Non-pigmented ciliary epithelial cell (primary cell): ENCODE results near the gene BTBD19.
"Not testable (repeated sequence)": the region's sequence is repeated elsewhere in the genome, so short reads cannot be mapped to it uniquely, and the experiment has no call there.

Experiments
- DNase-seq: peaks from one replicate; pipeline ENCODE4 v3.0.0-alpha.2; 2010; ENCODE audit warnings: low read depth

Gene BTBD19

DNA sequence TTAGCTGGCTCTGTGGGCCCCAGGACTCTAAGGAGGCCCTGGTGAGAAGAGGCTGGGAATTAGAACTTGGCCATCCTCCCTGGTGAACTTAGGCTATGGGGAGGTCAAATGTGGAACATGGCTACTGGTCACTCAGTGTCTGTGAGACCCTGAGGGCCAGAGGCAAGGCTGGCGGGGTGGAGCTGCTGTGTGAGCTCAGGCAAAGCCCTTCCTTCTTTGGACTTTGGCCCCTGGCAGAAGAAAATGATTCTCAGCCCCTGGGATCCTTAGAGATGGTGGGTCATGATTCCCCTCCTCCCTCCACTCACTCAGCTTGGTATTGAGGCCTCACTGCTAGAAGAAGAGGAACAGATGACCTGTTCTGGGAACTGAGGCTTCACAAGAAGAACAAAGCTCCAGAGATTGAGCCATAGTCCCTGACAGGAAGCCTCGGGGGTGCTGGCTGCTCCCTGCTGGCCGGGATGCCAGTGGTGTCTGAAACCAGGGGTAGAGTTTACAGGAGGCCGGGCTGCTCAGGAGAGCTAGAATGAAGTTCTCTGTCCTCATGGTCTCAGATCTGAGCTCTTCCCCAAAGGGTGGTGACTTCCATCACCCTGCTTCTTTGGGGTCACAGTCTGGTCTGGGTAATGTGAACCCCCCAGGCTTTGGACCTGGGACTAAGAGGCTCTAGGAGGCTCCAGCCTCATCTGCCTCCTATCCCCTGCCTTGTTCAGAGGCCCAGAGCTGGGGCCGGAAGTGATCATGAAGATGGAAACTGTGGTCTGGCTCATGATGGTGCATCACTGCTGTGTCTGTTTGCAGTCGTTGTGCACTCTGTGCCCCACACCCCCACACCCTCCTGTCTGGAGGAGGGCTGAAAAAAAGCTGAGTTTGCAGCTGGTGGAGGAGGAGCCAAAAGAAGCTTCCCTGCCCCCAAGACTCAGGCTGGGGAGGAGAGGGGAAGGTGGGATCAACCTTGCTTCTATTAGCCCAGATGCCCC, 905 bp downstream of the BTBD19 start:
- DNase-seq, result peak; percentile 59

DNA sequence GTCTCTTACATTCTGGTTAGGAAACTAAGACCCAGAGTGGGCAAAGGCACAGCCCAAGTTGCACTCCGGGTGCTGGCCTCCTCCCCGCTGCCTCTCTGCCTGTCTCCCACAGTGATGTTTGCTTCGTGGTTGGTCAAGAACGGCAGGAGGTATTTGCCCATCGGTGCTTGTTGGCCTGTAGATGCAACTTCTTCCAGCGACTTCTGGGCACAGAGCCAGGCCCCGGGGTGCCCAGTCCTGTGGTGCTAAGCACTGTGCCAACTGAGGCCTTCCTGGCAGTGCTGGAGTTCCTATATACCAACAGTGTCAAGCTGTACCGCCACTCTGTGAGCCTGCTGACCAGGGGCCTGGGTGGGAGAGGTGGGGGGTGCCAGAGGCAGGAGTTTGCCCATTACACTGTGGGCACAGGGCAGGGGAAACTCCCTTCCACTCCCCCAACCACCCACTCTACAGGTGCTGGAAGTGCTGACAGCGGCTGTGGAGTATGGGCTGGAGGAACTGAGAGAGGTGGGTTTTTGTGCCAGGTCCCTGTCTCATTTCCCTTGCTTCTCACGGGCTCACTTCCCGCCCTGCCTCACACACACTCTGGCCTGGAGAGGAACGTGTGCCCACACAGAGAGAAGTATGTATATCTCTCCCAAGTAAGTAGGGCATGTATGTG, 1.9 kb downstream of the BTBD19 start:
- no peak for DNase-seq

- not testable (repeated sequence) for DNase-seq
These were observed 2.4 kb downstream of the BTBD19 start for GRCh38 chr1:44810762-44811105.

DNA sequence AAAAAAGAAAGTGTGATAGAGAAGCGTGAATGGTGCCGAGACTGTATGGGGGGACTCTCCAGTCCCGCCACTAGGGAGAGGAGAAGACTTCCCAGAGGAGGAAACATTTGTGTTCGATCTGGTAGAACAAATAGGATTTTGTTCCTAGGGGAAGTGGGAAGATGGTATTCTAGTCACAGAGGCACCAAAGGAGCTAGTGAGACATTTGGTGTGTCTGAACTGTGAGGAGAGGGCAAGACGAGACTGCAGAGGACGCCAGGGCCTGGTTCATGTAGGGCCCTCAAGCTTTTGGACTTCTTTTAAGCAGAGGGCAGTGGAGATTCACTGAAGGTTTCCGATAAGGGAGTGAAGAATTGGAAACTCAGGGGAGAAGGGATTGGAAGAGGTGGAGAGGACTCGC, 2.9 kb downstream of the BTBD19 start:
- no peak for DNase-seq

DNA sequence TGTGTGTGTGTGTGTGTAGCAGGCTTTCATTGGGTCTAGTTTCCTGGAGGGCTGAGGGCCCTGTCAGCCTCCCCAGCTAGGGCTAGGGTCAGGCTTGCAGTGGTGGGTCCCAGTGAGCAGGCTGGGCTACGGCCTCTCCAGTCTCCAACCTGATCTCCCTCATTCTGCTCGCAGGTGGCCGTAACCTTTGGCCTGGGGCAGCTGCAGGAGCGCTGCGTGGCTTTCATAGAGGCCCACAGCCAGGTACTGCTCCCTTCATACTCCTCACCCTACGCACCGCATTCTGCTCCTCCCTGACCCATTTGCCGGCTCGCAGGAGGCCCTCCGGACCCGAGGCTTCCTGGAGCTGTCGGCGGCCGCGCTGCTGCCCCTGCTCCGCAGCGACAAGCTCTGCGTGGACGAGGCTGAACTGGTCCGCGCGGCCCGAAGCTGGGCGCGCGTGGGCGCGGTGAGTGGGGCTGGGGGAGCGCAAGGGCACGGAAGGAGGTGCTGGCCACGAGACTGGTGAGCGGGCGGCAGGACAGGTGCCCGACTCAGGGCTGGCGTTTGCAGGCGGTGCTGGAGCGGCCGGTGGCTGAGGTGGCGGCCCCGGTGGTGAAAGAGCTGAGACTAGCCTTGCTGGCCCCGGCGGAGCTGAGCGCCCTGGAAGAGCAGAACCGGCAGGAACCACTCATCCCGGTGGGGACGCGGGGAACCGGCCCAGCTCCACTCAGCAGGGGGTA, 4.7 kb downstream of the BTBD19 start:
- DNase-seq, result no peak

DNA sequence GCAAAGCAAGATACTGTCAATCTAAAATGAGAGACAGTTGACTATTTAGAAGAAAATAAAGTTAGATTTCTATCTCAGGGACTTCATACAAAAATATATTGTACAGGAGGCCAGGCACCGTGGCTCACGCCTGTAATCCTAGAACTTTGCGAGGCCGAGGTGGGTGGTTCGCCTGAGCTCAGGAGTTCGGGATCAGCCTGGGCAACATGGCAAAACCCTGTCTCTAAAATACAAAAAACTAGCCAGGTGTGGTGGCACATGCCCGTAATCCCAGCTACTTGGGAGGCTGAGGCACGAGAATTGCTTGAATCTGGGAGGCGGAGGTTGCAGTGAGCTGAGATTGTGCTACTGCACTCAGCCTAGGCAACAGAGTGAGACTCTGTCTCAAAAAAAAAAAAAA, 7.6 kb downstream of the BTBD19 start:
- not testable (repeated sequence) for DNase-seq

DNA sequence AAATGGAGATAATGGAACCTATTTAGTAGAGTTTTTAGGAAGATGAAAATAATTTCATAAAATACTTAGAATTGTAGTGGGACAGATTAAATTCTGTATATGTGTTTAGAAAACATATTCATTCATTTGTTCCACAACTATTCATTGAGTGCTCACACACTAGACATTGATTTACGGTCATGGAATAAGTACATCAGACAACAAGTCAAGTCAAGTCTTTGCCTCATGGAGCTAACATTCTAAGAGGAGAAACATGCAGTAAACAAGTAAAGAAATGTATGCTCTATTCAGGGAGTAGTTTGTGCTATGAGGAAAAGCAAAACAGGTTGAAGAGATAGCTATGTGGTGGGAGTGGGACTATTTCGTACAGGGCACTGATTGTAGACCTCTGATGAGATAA, 9.0 kb downstream of the BTBD19 start:
- no peak for DNase-seq

GRCh38 chr1:44817771-44818495, 9.6 kb downstream of the BTBD19 start:
- DNase-seq, result no peak

DNA sequence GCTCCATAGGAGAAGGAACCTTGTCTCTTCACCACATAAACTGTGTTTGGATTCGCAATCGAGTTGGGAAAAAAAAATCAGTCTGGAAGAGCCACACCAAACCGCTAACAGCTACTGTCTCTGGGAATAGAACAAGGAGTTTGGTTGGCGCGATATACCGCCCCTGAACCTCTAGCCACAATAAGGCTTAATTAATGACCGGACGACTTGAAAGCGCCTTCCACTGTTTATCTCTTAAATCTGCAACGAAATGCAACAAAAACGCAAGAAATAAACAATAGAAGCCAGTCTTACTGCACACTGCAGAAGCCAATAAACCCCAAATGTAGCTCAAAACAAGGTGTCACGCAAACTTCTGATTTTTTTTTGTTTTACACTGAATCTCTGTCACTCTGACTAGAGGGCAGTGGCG, 10.9 kb downstream of the BTBD19 start:
- no peak for DNase-seq

DNA sequence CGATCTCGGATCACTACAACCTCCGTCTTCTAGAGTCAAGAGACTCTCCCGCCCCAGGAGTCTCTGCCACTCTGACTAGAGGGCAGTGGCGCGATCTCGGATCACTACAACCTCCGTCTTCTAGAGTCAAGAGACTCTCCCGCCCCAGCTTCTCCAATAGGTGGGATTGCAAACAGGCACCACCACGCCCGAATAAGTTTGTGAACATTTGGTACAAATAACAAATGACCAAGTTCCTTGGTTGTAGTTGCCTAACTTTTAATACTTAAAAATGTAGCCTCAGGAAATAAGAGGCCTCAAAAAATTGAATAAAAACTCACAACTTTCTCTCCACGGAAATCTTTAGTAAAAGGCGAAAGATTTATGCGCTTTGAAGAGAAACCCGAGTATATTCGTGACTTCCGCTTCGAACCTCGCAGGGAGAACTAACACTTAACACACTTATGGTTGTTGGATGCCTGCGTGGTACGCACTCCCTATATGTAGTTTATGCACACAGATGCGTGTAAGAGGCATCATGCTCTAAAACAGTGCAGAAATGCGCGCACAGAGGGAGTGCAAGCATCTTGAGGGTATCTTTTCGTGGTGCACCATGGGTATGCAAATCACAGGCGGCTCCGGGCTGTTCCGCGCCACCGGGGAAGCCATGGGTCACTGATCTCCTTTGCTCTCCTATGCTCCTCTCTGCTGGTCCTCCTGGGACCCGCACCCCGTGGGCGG, 11.4 kb downstream of the BTBD19 start:
- DNase-seq, result peak; percentile 57

DNA sequence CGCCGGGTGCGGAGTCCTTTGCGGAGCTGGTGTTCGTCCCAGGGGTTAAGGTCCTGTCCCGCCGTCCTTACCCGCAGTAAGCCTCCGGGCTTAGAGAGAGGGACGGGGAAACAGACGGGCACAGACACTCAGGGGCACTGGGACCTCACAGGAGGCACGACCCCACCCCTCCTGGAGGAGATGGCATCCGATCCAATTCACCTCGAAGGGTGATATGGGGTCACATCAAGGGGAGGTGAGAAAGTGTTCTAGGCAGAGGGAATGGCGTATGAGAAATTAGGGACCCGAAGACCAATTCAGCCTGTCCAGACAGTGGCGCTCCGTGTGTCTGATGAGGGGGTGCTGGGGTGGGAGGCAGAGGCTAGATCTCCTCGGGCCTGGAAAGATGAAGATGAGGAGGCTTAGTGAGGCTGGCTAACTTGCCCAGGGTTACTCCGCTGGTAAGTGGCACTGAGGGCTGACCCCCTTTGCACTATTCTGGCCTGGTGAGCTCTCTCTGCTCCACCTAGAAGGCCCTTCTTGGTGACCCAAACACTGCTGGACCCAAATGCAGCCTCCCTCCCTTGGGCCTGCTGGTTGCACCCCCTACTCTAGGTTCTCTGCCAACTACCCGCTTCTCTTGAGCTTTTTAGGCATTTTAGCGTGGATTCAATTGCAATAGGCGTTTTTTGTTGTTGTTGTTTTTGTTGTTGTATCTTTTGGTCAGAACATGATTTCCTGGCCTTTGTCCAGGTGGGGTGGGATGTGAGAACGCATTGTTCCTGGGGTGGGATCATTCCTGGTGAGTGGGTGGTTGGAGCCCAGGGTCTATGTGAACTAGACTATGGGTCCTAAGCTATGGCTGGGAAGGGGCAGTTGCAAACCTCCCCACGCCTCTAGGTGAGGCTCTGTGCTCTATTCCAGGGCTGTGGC, 12.3 kb downstream of the BTBD19 start:
- no peak for DNase-seq

DNA sequence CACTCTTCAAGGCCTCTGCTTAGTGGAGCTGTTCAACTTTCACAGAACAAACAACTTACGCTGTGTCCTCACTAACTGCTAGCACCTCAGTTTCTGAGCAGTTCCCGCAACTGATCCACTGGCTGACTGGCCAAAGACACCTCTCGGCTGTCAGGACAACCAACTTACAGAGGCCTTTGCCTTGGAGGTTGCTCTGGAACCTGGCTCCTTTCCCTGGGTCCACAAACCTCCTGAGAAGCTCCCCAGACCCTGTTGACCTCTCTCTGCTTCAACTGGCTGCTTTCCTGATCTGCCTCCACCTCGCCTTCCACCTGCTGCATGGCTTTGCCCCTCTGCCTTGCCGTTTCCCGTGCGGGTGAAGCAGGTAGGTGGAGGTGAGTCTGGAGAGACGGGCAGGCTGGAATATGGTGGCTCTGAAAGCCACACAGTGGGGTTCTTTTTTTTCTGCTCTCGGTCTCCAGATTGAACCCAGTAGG, 13.0 kb downstream of the BTBD19 start:
- no peak for DNase-seq

GRCh38 chr1:44822131-44822701, 13.9 kb downstream of the BTBD19 start:
- DNase-seq, result no peak

- no peak for DNase-seq
These were observed 14.7 kb downstream of the BTBD19 start for GRCh38 chr1:44822981-44823451.

GRCh38 chr1:44824392-44824791, 16.1 kb downstream of the BTBD19 start:
- DNase-seq, result not testable (repeated sequence)

DNA sequence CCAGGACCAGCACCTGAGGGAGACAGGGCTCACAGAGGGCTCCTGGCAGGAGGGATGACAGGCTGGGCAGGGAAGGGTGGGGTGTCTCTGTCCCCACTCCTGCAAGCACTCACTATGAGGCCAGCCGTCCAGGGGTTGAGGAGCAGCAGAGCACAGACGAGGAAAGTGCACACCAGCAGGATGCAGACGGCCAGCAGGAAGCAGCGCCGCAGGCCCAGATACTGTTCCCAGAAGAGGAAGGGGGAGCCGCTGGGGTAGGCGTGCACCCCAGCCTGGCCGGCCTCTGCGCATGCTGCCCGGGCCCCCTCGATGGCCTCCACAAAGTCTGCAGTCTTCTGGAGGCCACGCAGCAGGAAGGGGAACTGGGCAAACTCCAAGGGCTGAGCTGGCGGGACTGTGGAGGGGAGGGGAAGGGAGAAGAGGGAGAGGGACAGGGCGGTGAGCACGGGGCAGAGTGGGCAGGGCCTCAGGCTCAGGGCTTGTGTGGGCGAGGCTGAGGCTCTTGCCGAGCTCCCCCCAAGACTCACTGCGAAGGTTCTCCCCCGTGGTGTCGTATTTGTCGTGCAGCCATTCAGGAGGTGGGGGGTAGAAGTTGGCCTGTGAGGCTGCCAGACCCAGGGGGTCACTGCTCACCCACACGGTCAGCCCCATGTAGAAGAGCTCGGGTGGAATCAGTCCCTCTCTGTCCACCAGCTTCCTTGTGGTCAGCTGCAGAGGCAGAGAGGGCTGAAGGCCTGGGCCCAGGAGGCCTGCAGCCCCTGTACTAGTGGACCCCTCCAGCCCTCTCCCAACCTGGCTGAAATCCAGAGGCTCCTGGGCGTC, 18.3 kb downstream of the BTBD19 start:
- DNase-seq, result no peak

DNA sequence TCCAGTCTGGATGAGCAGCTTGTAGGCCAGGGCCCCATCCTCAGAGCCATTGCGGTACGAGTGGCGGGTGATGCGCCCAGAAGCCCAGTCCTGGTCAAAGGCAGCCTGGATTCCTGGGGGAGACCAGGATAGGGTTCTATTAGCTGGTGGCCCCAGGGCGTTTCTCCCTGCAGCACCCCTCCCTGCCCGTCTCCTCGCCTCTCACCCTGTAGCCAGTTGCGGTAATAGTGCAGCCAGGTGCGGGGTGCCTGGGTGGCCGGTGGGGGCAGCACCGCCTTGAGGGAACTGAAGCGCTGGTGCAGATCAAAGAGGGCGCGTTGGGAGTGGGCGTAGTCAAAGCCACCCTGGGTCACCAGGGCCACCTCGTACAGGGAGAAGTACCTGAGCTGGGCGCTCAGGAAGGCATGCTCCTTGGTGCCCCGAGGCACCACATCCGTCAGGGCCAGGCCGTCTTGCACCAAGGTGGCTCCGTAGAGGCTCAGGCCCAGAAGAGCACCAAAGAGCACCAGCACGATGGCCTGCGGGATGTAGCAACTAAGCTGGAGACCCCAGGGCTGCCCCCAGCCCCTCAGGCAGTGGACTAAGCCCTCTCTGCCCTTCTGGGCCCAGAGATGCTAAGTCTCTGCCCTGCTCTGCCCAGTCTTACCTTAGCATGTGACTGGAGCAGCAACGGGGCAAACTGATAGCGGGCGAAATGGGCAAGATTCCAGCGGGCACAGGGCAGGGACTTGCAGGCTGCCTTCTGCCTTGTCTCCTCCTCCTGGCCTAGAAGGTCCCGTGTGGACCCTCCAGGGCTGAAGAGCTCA, 19.1 kb downstream of the BTBD19 start:
- DNase-seq, result no peak
